ENCODE results near the gene MSH5. TPM values are rescaled to one million over a fixed set of nuclear protein-coding genes. Genes with fewer than 3 reads are reported as not detected.

MSH5 gene
- total and polyA plus RNA-seq, 2 of the 13 experiments (the other 11 are each of a cell fraction or from before 2014, with no cell fraction given), result 10.2 to 38.7 TPM

DNA sequence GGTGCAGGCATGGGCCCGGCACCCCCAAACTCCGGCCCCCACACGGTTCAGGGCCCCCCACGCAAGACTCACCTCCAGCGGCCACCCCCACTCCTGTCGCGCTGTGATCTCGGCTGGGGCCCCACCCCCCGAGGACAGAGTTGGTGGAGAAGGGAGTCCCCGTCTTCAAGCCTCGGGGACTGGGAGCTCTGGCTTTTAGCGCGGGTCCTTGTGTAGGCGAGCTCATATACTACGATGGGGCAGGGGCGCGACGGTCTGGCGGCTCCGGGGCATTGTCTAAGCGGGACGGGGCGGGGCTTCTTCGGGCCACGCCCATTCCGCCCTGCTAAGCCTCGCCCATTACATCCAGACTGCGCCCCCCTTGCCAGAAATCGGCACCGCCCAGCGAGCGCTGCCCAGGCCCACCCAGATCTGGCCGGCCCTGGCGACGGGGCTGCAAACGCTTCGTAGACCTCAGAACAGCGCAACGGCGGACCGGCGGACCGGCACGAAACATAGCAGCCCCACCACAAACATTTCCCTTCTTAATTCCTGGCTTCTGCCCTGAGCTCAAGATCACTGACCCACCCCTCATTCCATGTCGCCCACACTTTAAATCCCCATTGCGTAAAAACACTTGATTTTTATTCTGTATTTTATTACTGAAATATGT lies 9.7 kb upstream of the MSH5 start (continued):
- TF ChIP-seq, protein P1, sequence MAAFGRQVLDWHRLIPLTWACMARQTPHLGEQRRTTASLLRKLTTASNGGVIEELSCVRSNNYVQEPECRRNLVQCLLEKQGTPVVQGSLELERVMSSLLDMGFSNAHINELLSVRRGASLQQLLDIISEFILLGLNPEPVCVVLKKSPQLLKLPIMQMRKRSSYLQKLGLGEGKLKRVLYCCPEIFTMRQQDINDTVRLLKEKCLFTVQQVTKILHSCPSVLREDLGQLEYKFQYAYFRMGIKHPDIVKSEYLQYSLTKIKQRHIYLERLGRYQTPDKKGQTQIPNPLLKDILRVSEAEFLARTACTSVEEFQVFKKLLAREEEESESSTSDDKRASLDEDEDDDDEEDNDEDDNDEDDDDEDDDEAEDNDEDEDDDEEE (CRISPR knock-in tag; IDR thresholded peaks at IDR 0.05), result 0 out of 2 replicates have a peak, but pooled peaks have one; percentile 38
- TF ChIP-seq THAP9 (CRISPR knock-in tag; IDR thresholded peaks at IDR 0.05; ENCODE audit: borderline replicate concordance) (peak; percentile 79; the same call in 1 of the 2 replicates), SP4 (CRISPR knock-in tag; IDR thresholded peaks at IDR 0.05) (peak; percentile 42; the same call in 1 of the 2 replicates), NPAS2 (CRISPR knock-in tag; IDR thresholded peaks at IDR 0.05; ENCODE audit: borderline replicate concordance) (no peak), NONO (IDR thresholded peaks at IDR 0.05) (no peak), NONO (CRISPR knock-in tag; conservative IDR thresholded peaks at IDR 0.05) (peak; percentile 75; the same call in 1 of the 2 replicates), EED (CRISPR knock-in tag; IDR thresholded peaks at IDR 0.05) (peak; percentile 91; the same call in 1 of the 2 replicates), FOSL1 (CRISPR knock-in tag; IDR thresholded peaks at IDR 0.05; ENCODE audit: borderline replicate concordance) (0 out of 2 replicates have a peak, but pooled peaks have one; percentile 34), ZNF687 (CRISPR knock-in tag; IDR thresholded peaks at IDR 0.05) (peak; percentile 87), PRMT3 (CRISPR knock-in tag; IDR thresholded peaks at IDR 0.05; ENCODE audit: borderline replicate concordance, low read depth) (peak; percentile 94), ATM (IDR thresholded peaks at IDR 0.05; ENCODE audit: borderline replicate concordance) (no peak), TGIF2 (CRISPR knock-in tag; IDR thresholded peaks at IDR 0.05) (0 out of 2 replicates have a peak, but pooled peaks have one; percentile 28), PCBP1 (IDR thresholded peaks at IDR 0.05; ENCODE audit: borderline replicate concordance, low read depth, low read length) (peak; percentile 97; the same call in 1 of the 2 replicates), ARHGAP35 (CRISPR knock-in tag; IDR thresholded peaks at IDR 0.05; ENCODE audit: borderline replicate concordance) (peak; percentile 36; the same call in 1 of the 2 replicates), U2AF2 (IDR thresholded peaks at IDR 0.05; ENCODE audit: low read depth, low read length) (0 out of 2 replicates have a peak, but pooled peaks have one; percentile 72), ZNF230 (CRISPR knock-in tag; IDR thresholded peaks at IDR 0.05) (0 out of 2 replicates have a peak, but pooled peaks have one; percentile 50), ZBTB38 (CRISPR knock-in tag; IDR thresholded peaks at IDR 0.05) (peak; percentile 98)
- TF ChIP-seq, protein P2, sequence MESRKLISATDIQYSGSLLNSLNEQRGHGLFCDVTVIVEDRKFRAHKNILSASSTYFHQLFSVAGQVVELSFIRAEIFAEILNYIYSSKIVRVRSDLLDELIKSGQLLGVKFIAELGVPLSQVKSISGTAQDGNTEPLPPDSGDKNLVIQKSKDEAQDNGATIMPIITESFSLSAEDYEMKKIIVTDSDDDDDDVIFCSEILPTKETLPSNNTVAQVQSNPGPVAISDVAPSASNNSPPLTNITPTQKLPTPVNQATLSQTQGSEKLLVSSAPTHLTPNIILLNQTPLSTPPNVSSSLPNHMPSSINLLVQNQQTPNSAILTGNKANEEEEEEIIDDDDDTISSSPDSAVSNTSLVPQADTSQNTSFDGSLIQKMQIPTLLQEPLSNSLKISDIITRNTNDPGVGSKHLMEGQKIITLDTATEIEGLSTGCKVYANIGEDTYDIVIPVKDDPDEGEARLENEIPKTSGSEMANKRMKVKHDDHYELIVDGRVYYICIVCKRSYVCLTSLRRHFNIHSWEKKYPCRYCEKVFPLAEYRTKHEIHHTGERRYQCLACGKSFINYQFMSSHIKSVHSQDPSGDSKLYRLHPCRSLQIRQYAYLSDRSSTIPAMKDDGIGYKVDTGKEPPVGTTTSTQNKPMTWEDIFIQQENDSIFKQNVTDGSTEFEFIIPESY (CRISPR knock-in tag; IDR thresholded peaks at IDR 0.05), result peak; percentile 93

Measured in HepG2 (cell line).